ENCODE measurements around the gene RAPGEF6. TPM values are rescaled to one million over a fixed set of nuclear protein-coding genes. Genes with fewer than 3 reads are reported as not detected.
A peak's percentile ranks its signal among the peaks of the same experiment; 100 is the strongest.

RAPGEF6 gene
- total RNA-seq, 1 experiment from 2014 or later = 9.7 TPM

DNA sequence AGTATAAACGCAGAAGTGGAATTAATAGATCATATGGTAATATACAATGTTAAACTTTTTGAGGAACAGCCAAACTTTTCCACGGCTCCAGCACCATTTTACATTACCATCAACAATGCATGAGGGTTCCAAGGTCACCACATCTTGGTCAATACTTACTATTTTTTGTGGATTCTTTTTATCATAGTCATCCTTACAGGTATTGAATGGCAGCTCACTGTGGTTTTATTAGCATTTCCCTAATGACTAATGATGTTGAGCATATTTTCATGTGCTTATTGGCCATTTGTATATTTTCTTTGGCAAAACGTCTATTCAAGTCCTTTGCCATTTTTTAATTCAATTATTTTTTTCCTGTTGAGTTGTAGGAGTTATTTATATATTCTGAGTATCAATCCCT lies 14.1 kb upstream of the RAPGEF6 start:
- BruUV-seq (replicated peaks) = no TSS peak
- Histone ChIP-seq H2AFZ (ENCODE audit: low read length) (no peak overlapping the region), H3K27ac (ENCODE audit: low read length) (no peak overlapping the region), H3K4me1 (ENCODE audit: insufficient read depth, low read length) (peaks cover 18% of the 10 kb centered on the region), H3K9ac (ENCODE audit: low read length) (no peak overlapping the region), H3K4me3 (ENCODE audit: low read length) (no peak overlapping the region), H3K9me2 (replicated peaks; ENCODE audit: low read length) (no peaks in the 10 kb centered on the region), H3K79me2 (ENCODE audit: low read length) (no peaks in the 10 kb centered on the region), H4K20me1 (ENCODE audit: low read length) (no peaks in the 10 kb centered on the region), H3K4me2 (ENCODE audit: low read length) (peak overlapping the region; percentile 8; the same call in 1 of the 2 replicates), H3K36me3 (ENCODE audit: low read depth, low read length) (peaks cover 4% of the 10 kb centered on the region; the same call in 1 of the 2 replicates), H3F3A (ENCODE audit: low read length, unreplicated experiment) (no peaks in the 10 kb centered on the region), H3K27me3 (ENCODE audit: low read length) (no peaks in the 10 kb centered on the region), H3K9me3 (ENCODE audit: low read length) (no peaks in the 10 kb centered on the region)
- POLR2A ChIA-PET (ENCODE audit: unreplicated experiment) = no interaction called here
- CTCF ChIA-PET = no interaction called here
- TF ChIP-seq EZH2 (IDR thresholded peaks at IDR 0.05; ENCODE audit: low read length, unreplicated experiment) = no peak
- no peak for TF ChIP-seq EZH2phosphoT487 (IDR thresholded peaks at IDR 0.05; ENCODE audit: borderline replicate concordance, low read length)
- TF ChIP-seq, protein P1, sequence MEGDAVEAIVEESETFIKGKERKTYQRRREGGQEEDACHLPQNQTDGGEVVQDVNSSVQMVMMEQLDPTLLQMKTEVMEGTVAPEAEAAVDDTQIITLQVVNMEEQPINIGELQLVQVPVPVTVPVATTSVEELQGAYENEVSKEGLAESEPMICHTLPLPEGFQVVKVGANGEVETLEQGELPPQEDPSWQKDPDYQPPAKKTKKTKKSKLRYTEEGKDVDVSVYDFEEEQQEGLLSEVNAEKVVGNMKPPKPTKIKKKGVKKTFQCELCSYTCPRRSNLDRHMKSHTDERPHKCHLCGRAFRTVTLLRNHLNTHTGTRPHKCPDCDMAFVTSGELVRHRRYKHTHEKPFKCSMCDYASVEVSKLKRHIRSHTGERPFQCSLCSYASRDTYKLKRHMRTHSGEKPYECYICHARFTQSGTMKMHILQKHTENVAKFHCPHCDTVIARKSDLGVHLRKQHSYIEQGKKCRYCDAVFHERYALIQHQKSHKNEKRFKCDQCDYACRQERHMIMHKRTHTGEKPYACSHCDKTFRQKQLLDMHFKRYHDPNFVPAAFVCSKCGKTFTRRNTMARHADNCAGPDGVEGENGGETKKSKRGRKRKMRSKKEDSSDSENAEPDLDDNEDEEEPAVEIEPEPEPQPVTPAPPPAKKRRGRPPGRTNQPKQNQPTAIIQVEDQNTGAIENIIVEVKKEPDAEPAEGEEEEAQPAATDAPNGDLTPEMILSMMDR (conservative IDR thresholded peaks at IDR 0.05; ENCODE audit: low read depth, low read length) = no peak
- intact Hi-C loops (cut with micrococcal nuclease) = no loop called here
- ATAC-seq (peak; percentile 78), DNase-seq (peak; percentile 68)

- ATAC-seq (no peak), DNase-seq (no peak)
- Histone ChIP-seq H3K27me3 (ENCODE audit: low read length) (no peaks in the 10 kb centered on the region), H3K4me1 (ENCODE audit: insufficient read depth, low read length) (peaks cover 18% of the 10 kb centered on the region), H3K27ac (ENCODE audit: low read length) (no peak overlapping the region), H3K9me3 (ENCODE audit: low read length) (no peaks in the 10 kb centered on the region), H3K9me2 (replicated peaks; ENCODE audit: low read length) (no peaks in the 10 kb centered on the region), H3K9ac (ENCODE audit: low read length) (no peak overlapping the region), H2AFZ (ENCODE audit: low read length) (no peak overlapping the region), H3K36me3 (ENCODE audit: low read depth, low read length) (peaks cover 4% of the 10 kb centered on the region; the same call in 1 of the 2 replicates), H3K79me2 (ENCODE audit: low read length) (no peaks in the 10 kb centered on the region), H3K4me3 (ENCODE audit: low read length) (no peak overlapping the region), H3F3A (ENCODE audit: low read length, unreplicated experiment) (no peaks in the 10 kb centered on the region), H3K4me2 (ENCODE audit: low read length) (no peak overlapping the region), H4K20me1 (ENCODE audit: low read length) (no peaks in the 10 kb centered on the region)
- TF ChIP-seq EZH2phosphoT487 (IDR thresholded peaks at IDR 0.05; ENCODE audit: borderline replicate concordance, low read length) (no peak), EZH2 (IDR thresholded peaks at IDR 0.05; ENCODE audit: low read length, unreplicated experiment) (no peak)
- TF ChIP-seq, protein P1 (conservative IDR thresholded peaks at IDR 0.05; ENCODE audit: low read depth, low read length) = no peak
- intact Hi-C loops (cut with micrococcal nuclease) = no loop called here
- CTCF ChIA-PET = no interaction called here
- POLR2A ChIA-PET (ENCODE audit: unreplicated experiment) = interaction anchor here (0.6 kb wide), 1 partner anchor 151 kb away, joined by 3 read pairs; no protein-coding TSS in a partner anchor
- no TSS peak for BruUV-seq (replicated peaks)
These were observed 12.2 kb upstream of the RAPGEF6 start for GRCh38 chr5:131647048-131647769.

DNA sequence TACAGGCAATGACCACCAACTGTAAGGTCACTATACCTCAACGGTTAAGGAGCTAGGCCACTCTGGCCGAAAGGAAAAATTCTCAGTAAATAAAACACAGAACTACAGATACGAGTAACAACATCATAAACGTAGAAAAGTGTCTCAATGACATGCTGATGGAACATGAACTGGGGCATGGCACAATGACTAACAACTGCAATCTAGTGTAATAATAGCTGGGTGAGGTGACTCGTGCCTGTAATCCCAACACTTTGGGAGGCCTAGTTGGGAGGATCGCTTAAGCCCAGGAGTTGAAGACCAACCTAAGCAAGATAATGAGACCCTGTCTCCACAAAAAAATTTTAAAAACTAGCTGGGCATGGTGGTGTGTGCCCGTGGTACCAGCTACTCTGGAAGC lies 9.8 kb upstream of the RAPGEF6 start:
- no peaks in the 10 kb centered on the region for H3F3A ChIP-seq (ENCODE audit: low read length, unreplicated experiment)
- no peak for ATAC-seq
- H3K27ac ChIP-seq (ENCODE audit: low read length) = no peak overlapping the region
- H3K9me2 ChIP-seq (replicated peaks; ENCODE audit: low read length) = no peaks in the 10 kb centered on the region
- ChIA-PET CTCF (no interaction called here), POLR2A (ENCODE audit: unreplicated experiment) (no interaction called here)
- DNase-seq = peak; percentile 25
- H3K79me2 ChIP-seq (ENCODE audit: low read length) = no peaks in the 10 kb centered on the region
- no peak overlapping the region for H3K4me3 ChIP-seq (ENCODE audit: low read length)
- H3K4me2 ChIP-seq (ENCODE audit: low read length) = no peak overlapping the region
- H3K9me3 ChIP-seq (ENCODE audit: low read length) = no peaks in the 10 kb centered on the region
- no TSS peak for BruUV-seq (replicated peaks)
- H3K9ac ChIP-seq (ENCODE audit: low read length) = no peak overlapping the region
- peaks cover 17% of the 10 kb centered on the region for H3K4me1 ChIP-seq (ENCODE audit: insufficient read depth, low read length)
- TF ChIP-seq, protein P1 (conservative IDR thresholded peaks at IDR 0.05; ENCODE audit: low read depth, low read length) = no peak
- TF ChIP-seq EZH2 (IDR thresholded peaks at IDR 0.05; ENCODE audit: low read length, unreplicated experiment) (no peak), EZH2phosphoT487 (IDR thresholded peaks at IDR 0.05; ENCODE audit: borderline replicate concordance, low read length) (no peak)
- no peaks in the 10 kb centered on the region for H3K27me3 ChIP-seq (ENCODE audit: low read length)
- intact Hi-C loops (cut with micrococcal nuclease) = no loop called here
- H4K20me1 ChIP-seq (ENCODE audit: low read length) = no peaks in the 10 kb centered on the region
- no peak overlapping the region for H2AFZ ChIP-seq (ENCODE audit: low read length)
- H3K36me3 ChIP-seq (ENCODE audit: low read depth, low read length) = no peaks in the 10 kb centered on the region; the same call in 1 of the 2 replicates
